ENCODE measurements around the gene ARL6IP1. TPM values are rescaled to one million over a fixed set of nuclear protein-coding genes. Genes with fewer than 3 reads are reported as not detected.

ARL6IP1 gene
- total and polyA plus RNA-seq, 4 donors, result 99.0 to 260 (median 184) TPM

DNA sequence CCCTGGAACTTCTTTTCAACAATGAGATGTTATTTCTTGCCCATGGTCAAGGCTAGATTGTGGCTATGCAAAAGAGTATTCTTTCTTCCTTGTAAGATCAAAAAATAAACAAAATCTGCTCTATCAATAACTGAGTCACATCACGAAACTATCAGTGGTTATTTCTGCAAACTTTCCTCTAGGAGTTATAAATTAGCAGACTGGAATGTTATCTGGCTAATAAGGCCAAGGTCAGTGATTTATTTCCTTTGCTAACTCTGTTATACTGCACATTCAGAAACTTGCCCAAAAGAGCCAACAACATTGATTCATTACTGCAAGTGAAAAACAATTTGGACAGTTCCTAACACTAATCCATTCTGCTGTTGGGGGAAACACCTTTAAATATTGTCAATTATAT lies 5.0 kb downstream of the ARL6IP1 start:
- H3K4me3 ChIP-seq (ENCODE audit: low read depth in 1 of 3, low read length in 3 of 3), result no peak overlapping the region
- peak overlapping the region in 1 of 2 donors; percentile 24 for H3K9ac ChIP-seq (ENCODE audit: low read depth in 1 of 2, low read length in 2 of 2)
- WGBS, result 40% methylated on average over 1 of the region's 1 CpG
- no peak for DNase-seq (ENCODE audit: low spot score)
- no peaks in the 10 kb centered on the region for H3K27me3 ChIP-seq (ENCODE audit: control insufficient read depth in 4 of 4, insufficient read depth in 4 of 4, low read length in 3 of 4)
- no peaks in the 10 kb centered on the region for H3K9me3 ChIP-seq (ENCODE audit: control insufficient read depth in 4 of 4, low read length in 3 of 4)
- H3K36me3 ChIP-seq (ENCODE audit: control insufficient read depth in 4 of 4, insufficient read depth in 3 of 4, low read depth in 1 of 4, low read length in 3 of 4), result peaks cover 2 to 31% (median 17%) of the 10 kb centered on the region in 4 donors
- peaks cover 6 to 31% (median 21%) of the 10 kb centered on the region in 4 donors for H3K4me1 ChIP-seq (ENCODE audit: control insufficient read depth in 4 of 4, insufficient read depth in 4 of 4, low read length in 3 of 4)
- H3K27ac ChIP-seq (ENCODE audit: low read depth in 1 of 2, low read length in 2 of 2), result peak overlapping the region in 1 of 2 donors; percentile 1
- no peak for TF ChIP-seq RAD21 (IDR thresholded peaks at IDR 0.05)
- TF ChIP-seq, protein P1, sequence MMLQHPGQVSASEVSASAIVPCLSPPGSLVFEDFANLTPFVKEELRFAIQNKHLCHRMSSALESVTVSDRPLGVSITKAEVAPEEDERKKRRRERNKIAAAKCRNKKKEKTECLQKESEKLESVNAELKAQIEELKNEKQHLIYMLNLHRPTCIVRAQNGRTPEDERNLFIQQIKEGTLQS (IDR thresholded peaks at IDR 0.05), result no peak
- no peak for TF ChIP-seq SP1 (IDR thresholded peaks at IDR 0.05)
- TF ChIP-seq NR2F2 (IDR thresholded peaks at IDR 0.05), result no peak
- TF ChIP-seq, protein P2, sequence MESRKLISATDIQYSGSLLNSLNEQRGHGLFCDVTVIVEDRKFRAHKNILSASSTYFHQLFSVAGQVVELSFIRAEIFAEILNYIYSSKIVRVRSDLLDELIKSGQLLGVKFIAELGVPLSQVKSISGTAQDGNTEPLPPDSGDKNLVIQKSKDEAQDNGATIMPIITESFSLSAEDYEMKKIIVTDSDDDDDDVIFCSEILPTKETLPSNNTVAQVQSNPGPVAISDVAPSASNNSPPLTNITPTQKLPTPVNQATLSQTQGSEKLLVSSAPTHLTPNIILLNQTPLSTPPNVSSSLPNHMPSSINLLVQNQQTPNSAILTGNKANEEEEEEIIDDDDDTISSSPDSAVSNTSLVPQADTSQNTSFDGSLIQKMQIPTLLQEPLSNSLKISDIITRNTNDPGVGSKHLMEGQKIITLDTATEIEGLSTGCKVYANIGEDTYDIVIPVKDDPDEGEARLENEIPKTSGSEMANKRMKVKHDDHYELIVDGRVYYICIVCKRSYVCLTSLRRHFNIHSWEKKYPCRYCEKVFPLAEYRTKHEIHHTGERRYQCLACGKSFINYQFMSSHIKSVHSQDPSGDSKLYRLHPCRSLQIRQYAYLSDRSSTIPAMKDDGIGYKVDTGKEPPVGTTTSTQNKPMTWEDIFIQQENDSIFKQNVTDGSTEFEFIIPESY (IDR thresholded peaks at IDR 0.05), result no peak
- no peak for TF ChIP-seq HNF4G (IDR thresholded peaks at IDR 0.05)
- TF ChIP-seq HNF4A (conservative IDR thresholded peaks at IDR 0.05), result peak in 1 of 2 donors; percentile 5
- no peak for TF ChIP-seq FOXA1 (IDR thresholded peaks at IDR 0.05)

DNA sequence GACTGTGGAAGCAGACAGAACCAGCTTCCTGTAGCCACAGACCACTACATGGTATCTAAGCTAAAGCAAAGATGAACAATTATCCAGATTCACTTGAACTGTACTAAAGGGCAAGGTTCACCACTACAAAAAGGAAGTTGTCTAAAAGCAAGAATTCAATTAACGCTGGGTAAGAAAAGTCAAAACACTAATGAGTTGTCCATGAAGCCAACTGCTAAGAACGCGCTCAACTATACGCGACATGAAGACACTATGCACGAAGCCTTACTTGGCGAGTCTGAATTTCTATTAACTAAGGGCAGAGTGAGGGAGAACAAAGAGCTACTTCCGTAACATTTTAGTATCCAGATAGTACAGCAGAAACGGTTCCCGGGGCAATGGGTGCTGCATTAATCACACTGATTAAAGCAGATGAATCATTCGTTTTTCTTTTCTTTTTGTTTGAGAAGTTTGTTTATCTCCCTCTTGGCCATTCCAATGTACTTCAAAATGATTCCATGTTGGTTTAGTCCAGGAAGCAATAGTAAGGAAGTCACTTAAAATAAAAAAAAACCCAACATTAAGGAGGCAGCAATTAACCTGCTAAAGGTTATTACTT lies 8.4 kb downstream of the ARL6IP1 start:
- Histone ChIP-seq H3K36me3 (ENCODE audit: control insufficient read depth in 4 of 4, insufficient read depth in 3 of 4, low read depth in 1 of 4, low read length in 3 of 4) (peaks cover 3 to 38% (median 19%) of the 10 kb centered on the region in 4 donors), H3K9ac (ENCODE audit: low read depth in 1 of 2, low read length in 2 of 2) (no peak overlapping the region), H3K9me3 (ENCODE audit: control insufficient read depth in 4 of 4, low read length in 3 of 4) (no peaks in the 10 kb centered on the region), H3K27ac (ENCODE audit: low read depth in 1 of 2, low read length in 2 of 2) (no peak overlapping the region), H3K27me3 (ENCODE audit: control insufficient read depth in 4 of 4, insufficient read depth in 4 of 4, low read length in 3 of 4) (no peaks in the 10 kb centered on the region), H3K4me3 (ENCODE audit: low read depth in 1 of 3, low read length in 3 of 3) (no peak overlapping the region), H3K4me1 (ENCODE audit: control insufficient read depth in 4 of 4, insufficient read depth in 4 of 4, low read length in 3 of 4) (peaks cover 5 to 27% (median 18%) of the 10 kb centered on the region in 4 donors)
- 94% methylated on average over 11 of the region's 11 CpGs for WGBS
- no peak for TF ChIP-seq HNF4A (conservative IDR thresholded peaks at IDR 0.05)
- TF ChIP-seq EGR1 (IDR thresholded peaks at IDR 0.05; ENCODE audit: low read depth in 2 of 2), result no peak
- TF ChIP-seq YY1 (IDR thresholded peaks at IDR 0.05), result no peak
- TF ChIP-seq, protein P1 (IDR thresholded peaks at IDR 0.05), result no peak
- TF ChIP-seq NR2F2 (IDR thresholded peaks at IDR 0.05), result no peak
- no peak for TF ChIP-seq RXRA (IDR thresholded peaks at IDR 0.05)
- TF ChIP-seq FOXA2 (IDR thresholded peaks at IDR 0.05), result no peak
- TF ChIP-seq FOXA1 (IDR thresholded peaks at IDR 0.05), result no peak
- TF ChIP-seq HNF4G (IDR thresholded peaks at IDR 0.05), result no peak
- TF ChIP-seq TAF1 (conservative IDR thresholded peaks at IDR 0.05), result no peak
- TF ChIP-seq RAD21 (IDR thresholded peaks at IDR 0.05), result no peak
- TF ChIP-seq JUND (IDR thresholded peaks at IDR 0.05), result no peak
- no peak for TF ChIP-seq GABPA (IDR thresholded peaks at IDR 0.05 in 1 of 2, conservative IDR thresholded peaks at IDR 0.05 in 1 of 2)
- TF ChIP-seq, protein P3, sequence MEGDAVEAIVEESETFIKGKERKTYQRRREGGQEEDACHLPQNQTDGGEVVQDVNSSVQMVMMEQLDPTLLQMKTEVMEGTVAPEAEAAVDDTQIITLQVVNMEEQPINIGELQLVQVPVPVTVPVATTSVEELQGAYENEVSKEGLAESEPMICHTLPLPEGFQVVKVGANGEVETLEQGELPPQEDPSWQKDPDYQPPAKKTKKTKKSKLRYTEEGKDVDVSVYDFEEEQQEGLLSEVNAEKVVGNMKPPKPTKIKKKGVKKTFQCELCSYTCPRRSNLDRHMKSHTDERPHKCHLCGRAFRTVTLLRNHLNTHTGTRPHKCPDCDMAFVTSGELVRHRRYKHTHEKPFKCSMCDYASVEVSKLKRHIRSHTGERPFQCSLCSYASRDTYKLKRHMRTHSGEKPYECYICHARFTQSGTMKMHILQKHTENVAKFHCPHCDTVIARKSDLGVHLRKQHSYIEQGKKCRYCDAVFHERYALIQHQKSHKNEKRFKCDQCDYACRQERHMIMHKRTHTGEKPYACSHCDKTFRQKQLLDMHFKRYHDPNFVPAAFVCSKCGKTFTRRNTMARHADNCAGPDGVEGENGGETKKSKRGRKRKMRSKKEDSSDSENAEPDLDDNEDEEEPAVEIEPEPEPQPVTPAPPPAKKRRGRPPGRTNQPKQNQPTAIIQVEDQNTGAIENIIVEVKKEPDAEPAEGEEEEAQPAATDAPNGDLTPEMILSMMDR (IDR thresholded peaks at IDR 0.05; ENCODE audit: low read depth, low read length, missing input control), result no peak
- TF ChIP-seq, protein P4, sequence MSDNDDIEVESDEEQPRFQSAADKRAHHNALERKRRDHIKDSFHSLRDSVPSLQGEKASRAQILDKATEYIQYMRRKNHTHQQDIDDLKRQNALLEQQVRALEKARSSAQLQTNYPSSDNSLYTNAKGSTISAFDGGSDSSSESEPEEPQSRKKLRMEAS (IDR thresholded peaks at IDR 0.05), result no peak
- TF ChIP-seq, protein P2 (IDR thresholded peaks at IDR 0.05), result no peak
- TF ChIP-seq, protein P5, sequence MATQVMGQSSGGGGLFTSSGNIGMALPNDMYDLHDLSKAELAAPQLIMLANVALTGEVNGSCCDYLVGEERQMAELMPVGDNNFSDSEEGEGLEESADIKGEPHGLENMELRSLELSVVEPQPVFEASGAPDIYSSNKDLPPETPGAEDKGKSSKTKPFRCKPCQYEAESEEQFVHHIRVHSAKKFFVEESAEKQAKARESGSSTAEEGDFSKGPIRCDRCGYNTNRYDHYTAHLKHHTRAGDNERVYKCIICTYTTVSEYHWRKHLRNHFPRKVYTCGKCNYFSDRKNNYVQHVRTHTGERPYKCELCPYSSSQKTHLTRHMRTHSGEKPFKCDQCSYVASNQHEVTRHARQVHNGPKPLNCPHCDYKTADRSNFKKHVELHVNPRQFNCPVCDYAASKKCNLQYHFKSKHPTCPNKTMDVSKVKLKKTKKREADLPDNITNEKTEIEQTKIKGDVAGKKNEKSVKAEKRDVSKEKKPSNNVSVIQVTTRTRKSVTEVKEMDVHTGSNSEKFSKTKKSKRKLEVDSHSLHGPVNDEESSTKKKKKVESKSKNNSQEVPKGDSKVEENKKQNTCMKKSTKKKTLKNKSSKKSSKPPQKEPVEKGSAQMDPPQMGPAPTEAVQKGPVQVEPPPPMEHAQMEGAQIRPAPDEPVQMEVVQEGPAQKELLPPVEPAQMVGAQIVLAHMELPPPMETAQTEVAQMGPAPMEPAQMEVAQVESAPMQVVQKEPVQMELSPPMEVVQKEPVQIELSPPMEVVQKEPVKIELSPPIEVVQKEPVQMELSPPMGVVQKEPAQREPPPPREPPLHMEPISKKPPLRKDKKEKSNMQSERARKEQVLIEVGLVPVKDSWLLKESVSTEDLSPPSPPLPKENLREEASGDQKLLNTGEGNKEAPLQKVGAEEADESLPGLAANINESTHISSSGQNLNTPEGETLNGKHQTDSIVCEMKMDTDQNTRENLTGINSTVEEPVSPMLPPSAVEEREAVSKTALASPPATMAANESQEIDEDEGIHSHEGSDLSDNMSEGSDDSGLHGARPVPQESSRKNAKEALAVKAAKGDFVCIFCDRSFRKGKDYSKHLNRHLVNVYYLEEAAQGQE (IDR thresholded peaks at IDR 0.05), result no peak
- no peak for TF ChIP-seq SP1 (IDR thresholded peaks at IDR 0.05)
- no peak for DNase-seq (ENCODE audit: low spot score)

All from liver (tissue), 9 donors.